ENCODE measurements around the gene TMEM178A.

- no peak for TF ChIP-seq POLR2AphosphoS5 (IDR thresholded peaks at IDR 0.05; ENCODE audit: borderline replicate concordance, low read depth, low read length)
- no peak for TF ChIP-seq EZH2 (IDR thresholded peaks at IDR 0.05)
- no peak for TF ChIP-seq FOXP2 (optimal IDR thresholded peaks at IDR 0.05; ENCODE audit: control extremely low read depth, extremely low read length, insufficient read depth)
Observed at GRCh38 chr2:39657287-39657937, 8.3 kb upstream of the TMEM178A start.

Data from SK-N-MC (cell line).